ENCODE measurements around the gene EXOC3.

Gene EXOC3

GRCh38 chr5:428754-429452 lies 14.1 kb upstream of the EXOC3 start:
- Histone ChIP-seq H3K9me3 (replicated peaks; ENCODE audit: low read length) (no peaks in the 10 kb centered on the region), H3K27me3 (ENCODE audit: control insufficient read depth, insufficient read depth, low read length) (no peaks in the 10 kb centered on the region), H3K9ac (ENCODE audit: low read depth, low read length) (no peak overlapping the region), H3K36me3 (ENCODE audit: insufficient read depth, low read length) (peaks cover 42% of the 10 kb centered on the region), H3K4me3 (ENCODE audit: low read length) (no peak overlapping the region), H3K4me1 (ENCODE audit: control insufficient read depth, insufficient read depth, low read length) (peaks cover 25% of the 10 kb centered on the region), H3K4me2 (ENCODE audit: low read length) (no peak overlapping the region)

- Histone ChIP-seq H3K9me3 (replicated peaks; ENCODE audit: low read length) (no peaks in the 10 kb centered on the region), H3K36me3 (ENCODE audit: insufficient read depth, low read length) (peaks cover 46% of the 10 kb centered on the region), H3K9ac (ENCODE audit: low read depth, low read length) (no peak overlapping the region), H3K4me2 (ENCODE audit: low read length) (peak overlapping the region; percentile 4), H3K27me3 (ENCODE audit: control insufficient read depth, insufficient read depth, low read length) (no peaks in the 10 kb centered on the region), H3K4me1 (ENCODE audit: control insufficient read depth, insufficient read depth, low read length) (peaks cover 19% of the 10 kb centered on the region), H3K4me3 (ENCODE audit: low read length) (no peak overlapping the region)
These were observed 13.4 kb upstream of the EXOC3 start for GRCh38 chr5:429453-430188.

- Histone ChIP-seq H3K9ac (ENCODE audit: low read depth, low read length) (no peak overlapping the region), H3K36me3 (ENCODE audit: insufficient read depth, low read length) (peaks cover 48% of the 10 kb centered on the region), H3K4me3 (ENCODE audit: low read length) (no peak overlapping the region), H3K9me3 (replicated peaks; ENCODE audit: low read length) (no peaks in the 10 kb centered on the region), H3K4me2 (ENCODE audit: low read length) (peak overlapping the region; percentile 4), H3K27me3 (ENCODE audit: control insufficient read depth, insufficient read depth, low read length) (no peaks in the 10 kb centered on the region), H3K4me1 (ENCODE audit: control insufficient read depth, insufficient read depth, low read length) (peaks cover 14% of the 10 kb centered on the region)
These were observed 12.6 kb upstream of the EXOC3 start for GRCh38 chr5:430214-430925.

GRCh38 chr5:431001-431710 lies 11.8 kb upstream of the EXOC3 start:
- H3K27me3 ChIP-seq (ENCODE audit: control insufficient read depth, insufficient read depth, low read length): no peaks in the 10 kb centered on the region
- H3K36me3 ChIP-seq (ENCODE audit: insufficient read depth, low read length): peaks cover 48% of the 10 kb centered on the region
- no peak overlapping the region for H3K4me3 ChIP-seq (ENCODE audit: low read length)
- H3K4me2 ChIP-seq (ENCODE audit: low read length): no peak overlapping the region
- H3K9me3 ChIP-seq (replicated peaks; ENCODE audit: low read length): no peaks in the 10 kb centered on the region
- no peak overlapping the region for H3K9ac ChIP-seq (ENCODE audit: low read depth, low read length)
- H3K4me1 ChIP-seq (ENCODE audit: control insufficient read depth, insufficient read depth, low read length): peaks cover 14% of the 10 kb centered on the region

- H3K36me3 ChIP-seq (ENCODE audit: insufficient read depth, low read length): peaks cover 48% of the 10 kb centered on the region
- H3K4me2 ChIP-seq (ENCODE audit: low read length): no peak overlapping the region
- H3K9ac ChIP-seq (ENCODE audit: low read depth, low read length): no peak overlapping the region
- H3K4me1 ChIP-seq (ENCODE audit: control insufficient read depth, insufficient read depth, low read length): peaks cover 14% of the 10 kb centered on the region
- no peaks in the 10 kb centered on the region for H3K27me3 ChIP-seq (ENCODE audit: control insufficient read depth, insufficient read depth, low read length)
- H3K9me3 ChIP-seq (replicated peaks; ENCODE audit: low read length): no peaks in the 10 kb centered on the region
- H3K4me3 ChIP-seq (ENCODE audit: low read length): no peak overlapping the region
These were observed 11.3 kb upstream of the EXOC3 start for GRCh38 chr5:431711-432050.

- H3K4me1 ChIP-seq (ENCODE audit: control insufficient read depth, insufficient read depth, low read length): peaks cover 14% of the 10 kb centered on the region
- H3K9me3 ChIP-seq (replicated peaks; ENCODE audit: low read length): no peaks in the 10 kb centered on the region
- peaks cover 47% of the 10 kb centered on the region for H3K36me3 ChIP-seq (ENCODE audit: insufficient read depth, low read length)
- no peak overlapping the region for H3K9ac ChIP-seq (ENCODE audit: low read depth, low read length)
- no peaks in the 10 kb centered on the region for H3K27me3 ChIP-seq (ENCODE audit: control insufficient read depth, insufficient read depth, low read length)
- H3K4me2 ChIP-seq (ENCODE audit: low read length): no peak overlapping the region
- H3K4me3 ChIP-seq (ENCODE audit: low read length): no peak overlapping the region
These were observed 10.6 kb upstream of the EXOC3 start for GRCh38 chr5:432201-432927.

- Histone ChIP-seq H3K4me3 (ENCODE audit: low read length) (no peak overlapping the region), H3K27me3 (ENCODE audit: control insufficient read depth, insufficient read depth, low read length) (no peaks in the 10 kb centered on the region), H3K9me3 (replicated peaks; ENCODE audit: low read length) (no peaks in the 10 kb centered on the region), H3K4me1 (ENCODE audit: control insufficient read depth, insufficient read depth, low read length) (peaks cover 14% of the 10 kb centered on the region), H3K36me3 (ENCODE audit: insufficient read depth, low read length) (peaks cover 39% of the 10 kb centered on the region), H3K9ac (ENCODE audit: low read depth, low read length) (no peak overlapping the region), H3K4me2 (ENCODE audit: low read length) (no peak overlapping the region)
These were observed 9.8 kb upstream of the EXOC3 start for GRCh38 chr5:432928-433791.

- peaks cover 14% of the 10 kb centered on the region for H3K4me1 ChIP-seq (ENCODE audit: control insufficient read depth, insufficient read depth, low read length)
- H3K9ac ChIP-seq (ENCODE audit: low read depth, low read length): no peak overlapping the region
- H3K36me3 ChIP-seq (ENCODE audit: insufficient read depth, low read length): peaks cover 33% of the 10 kb centered on the region
- no peaks in the 10 kb centered on the region for H3K9me3 ChIP-seq (replicated peaks; ENCODE audit: low read length)
- H3K27me3 ChIP-seq (ENCODE audit: control insufficient read depth, insufficient read depth, low read length): no peaks in the 10 kb centered on the region
- H3K4me3 ChIP-seq (ENCODE audit: low read length): no peak overlapping the region
- no peak overlapping the region for H3K4me2 ChIP-seq (ENCODE audit: low read length)
These were observed 9.1 kb upstream of the EXOC3 start for GRCh38 chr5:433836-434235.

GRCh38 chr5:434443-435146 lies 8.4 kb upstream of the EXOC3 start:
- H3K9me3 ChIP-seq (replicated peaks; ENCODE audit: low read length): no peaks in the 10 kb centered on the region
- H3K9ac ChIP-seq (ENCODE audit: low read depth, low read length): no peak overlapping the region
- peaks cover 31% of the 10 kb centered on the region for H3K36me3 ChIP-seq (ENCODE audit: insufficient read depth, low read length)
- H3K27me3 ChIP-seq (ENCODE audit: control insufficient read depth, insufficient read depth, low read length): no peaks in the 10 kb centered on the region
- H3K4me2 ChIP-seq (ENCODE audit: low read length): no peak overlapping the region
- no peak overlapping the region for H3K4me3 ChIP-seq (ENCODE audit: low read length)
- H3K4me1 ChIP-seq (ENCODE audit: control insufficient read depth, insufficient read depth, low read length): peaks cover 11% of the 10 kb centered on the region
